DMS79 (cell line): ENCODE data around the gene UTY.

Experiments used
- DNase-seq: peaks from one replicate; lab custom pipeline; 2025; lab: John Stamatoyannopoulos, UW

The UTY gene

GRCh38 chrY:13479828-13480227, at the start of gene UTY:
TSS of gene UTY (minus strand) at chrY:13480033. CDS start at chrY:13479665, 368 bp downstream.
- peak; percentile 15 for DNase-seq

GRCh38 chrY:13520474-13520873, 40.6 kb upstream of the UTY start:
- DNase-seq = no peak

- no peak for DNase-seq
Observed at GRCh38 chrY:13501215-13501614, 21.4 kb upstream of the UTY start.

GRCh38 chrY:13493737-13494136, 13.9 kb upstream of the UTY start:
- no peak for DNase-seq

GRCh38 chrY:13492408-13492807, 12.6 kb upstream of the UTY start:
- no peak for DNase-seq

- DNase-seq = no peak
Observed at GRCh38 chrY:13488738-13489137, 8.9 kb upstream of the UTY start.

- DNase-seq = peak; percentile 0
Observed at GRCh38 chrY:13479121-13479711, 617 bp downstream of the UTY start.

- peak; percentile 59 for DNase-seq
Observed at GRCh38 chrY:13478126-13478785, 1.6 kb downstream of the UTY start.

GRCh38 chrY:13474997-13475396, 4.8 kb downstream of the UTY start:
- DNase-seq = no peak

GRCh38 chrY:13451572-13451971, 28.3 kb downstream of the UTY start:
- DNase-seq = no peak

GRCh38 chrY:13450596-13451130, 29.2 kb downstream of the UTY start:
- DNase-seq = no peak

GRCh38 chrY:13445566-13445965, 34.3 kb downstream of the UTY start:
- no peak for DNase-seq

GRCh38 chrY:13443146-13443545, 36.7 kb downstream of the UTY start:
- DNase-seq = no peak

- DNase-seq = no peak
Observed at GRCh38 chrY:13440811-13441210, 39.0 kb downstream of the UTY start.

GRCh38 chrY:13435968-13436937, 43.6 kb downstream of the UTY start:
- DNase-seq = no peak

GRCh38 chrY:13435206-13435967, 44.4 kb downstream of the UTY start:
- no peak for DNase-seq

- no peak for DNase-seq
Observed at GRCh38 chrY:13432293-13433025, 47.4 kb downstream of the UTY start.

GRCh38 chrY:13429551-13429950, 50.3 kb downstream of the UTY start:
- DNase-seq = no peak

GRCh38 chrY:13423281-13423732, 56.5 kb downstream of the UTY start:
- DNase-seq = no peak

GRCh38 chrY:13416869-13417661, 62.8 kb downstream of the UTY start:
- no peak for DNase-seq
